ENCODE results near the gene MEF2B. TPM values are rescaled to one million over a fixed set of nuclear protein-coding genes. Genes with fewer than 3 reads are reported as not detected.

The MEF2B gene
- total RNA-seq, 4 donors from 2014 or later, result 5.0 to 7.4 TPM; not detected in 2

DNA sequence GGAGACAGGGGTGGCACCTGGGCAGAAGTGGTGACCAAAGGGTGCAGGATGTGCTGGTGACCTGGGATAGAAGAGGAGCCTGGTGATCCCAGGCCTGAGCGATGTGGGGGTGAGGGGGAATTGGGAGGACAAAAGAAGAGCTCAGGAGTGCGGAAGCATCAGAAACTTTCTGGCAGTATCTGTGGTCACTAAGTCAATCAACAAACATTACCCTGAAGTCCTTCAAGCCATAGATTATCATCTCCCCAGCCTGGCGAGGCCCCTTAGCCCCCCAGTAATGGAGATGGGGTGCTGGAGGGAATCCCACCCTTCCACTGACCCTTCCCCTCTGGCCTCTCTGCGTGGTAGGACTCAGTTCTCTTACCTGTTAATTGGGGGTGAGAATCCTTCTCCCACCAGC lies 10.5 kb downstream of the MEF2B start:
- no peaks in the 10 kb centered on the region for H3K36me3 ChIP-seq
- H3K9me3 ChIP-seq, result no peaks in the 10 kb centered on the region
- H3K4me1 ChIP-seq, result no peaks in the 10 kb centered on the region
- H3K4me3 ChIP-seq, result no peak overlapping the region
- H3K27me3 ChIP-seq, result no peaks in the 10 kb centered on the region
- no peak for DNase-seq
- TF ChIP-seq CTCF (IDR thresholded peaks at IDR 0.05) (no peak), POLR2A (IDR thresholded peaks at IDR 0.05) (no peak)
- no peak overlapping the region for H3K27ac ChIP-seq

DNA sequence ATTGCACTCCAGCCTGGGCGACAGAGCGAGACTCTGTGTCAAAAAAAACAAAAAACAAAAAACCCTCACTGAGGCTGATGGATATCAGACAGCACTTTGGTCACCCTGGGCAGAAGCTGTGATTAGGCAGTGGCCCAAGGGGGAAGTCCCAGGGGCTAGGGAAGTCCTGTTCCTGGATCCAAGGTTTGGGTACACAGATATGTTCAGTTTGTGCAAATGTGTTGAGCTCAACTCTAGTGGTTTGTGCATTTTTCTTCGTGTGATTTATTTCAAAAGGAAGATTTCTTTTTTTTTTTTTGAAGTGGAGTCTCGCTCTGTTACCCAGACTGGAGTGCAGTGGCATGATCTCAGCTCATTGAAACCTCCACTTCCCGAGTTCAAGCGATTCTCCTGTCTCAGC lies 12.3 kb downstream of the MEF2B start:
- TF ChIP-seq CTCF (IDR thresholded peaks at IDR 0.05) (no peak), POLR2A (IDR thresholded peaks at IDR 0.05) (no peak)
- H3K4me1 ChIP-seq, result no peaks in the 10 kb centered on the region
- DNase-seq, result no peak
- H3K27ac ChIP-seq, result no peak overlapping the region
- no peaks in the 10 kb centered on the region for H3K36me3 ChIP-seq
- no peaks in the 10 kb centered on the region for H3K27me3 ChIP-seq
- no peak overlapping the region for H3K4me3 ChIP-seq
- H3K9me3 ChIP-seq, result no peaks in the 10 kb centered on the region

DNA sequence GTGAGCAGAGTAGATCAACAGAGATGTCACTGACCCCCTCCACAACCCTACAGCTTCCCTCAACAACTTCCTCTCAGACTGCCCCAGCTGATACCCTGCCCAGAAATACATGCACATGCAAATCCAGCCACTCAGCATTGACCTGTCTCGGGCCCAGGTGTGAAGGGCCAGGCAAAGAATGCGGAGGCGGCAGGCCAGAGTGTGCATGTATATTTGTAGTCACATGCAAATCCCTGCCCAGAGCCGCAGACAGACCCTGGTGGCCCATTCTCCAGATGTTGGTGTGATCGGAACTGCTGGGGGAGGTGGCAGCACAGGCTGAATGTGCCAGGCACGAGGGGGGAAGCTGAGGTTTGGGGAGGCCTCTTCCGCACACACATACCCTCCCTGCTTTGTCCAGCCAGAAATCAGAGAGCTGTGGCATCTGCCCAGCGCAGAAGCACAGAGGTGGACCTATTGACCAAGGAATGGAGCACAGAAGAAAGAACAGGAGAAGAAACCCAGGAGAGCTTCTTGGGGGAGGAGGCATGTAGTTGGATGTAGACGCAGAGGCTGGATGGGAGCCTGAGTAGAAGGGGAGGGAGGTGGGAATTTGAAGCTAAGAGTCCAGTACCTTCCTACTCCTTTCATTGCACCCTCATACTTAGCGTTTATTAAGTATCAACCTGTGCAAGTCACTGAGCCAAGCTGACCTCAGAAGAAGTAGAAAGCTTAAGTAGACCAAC lies 14.4 kb downstream of the MEF2B start:
- Histone ChIP-seq H3K4me3 (no peak overlapping the region), H3K27ac (no peak overlapping the region), H3K27me3 (no peaks in the 10 kb centered on the region), H3K36me3 (no peaks in the 10 kb centered on the region), H3K9me3 (no peaks in the 10 kb centered on the region), H3K4me1 (peaks cover 0 to 8% (median 0%) of the 10 kb centered on the region in 4 donors)
- DNase-seq, result peak in 2 of 3 donors; percentile 85
- no peak for TF ChIP-seq CTCF (IDR thresholded peaks at IDR 0.05)
- TF ChIP-seq POLR2A (IDR thresholded peaks at IDR 0.05), result no peak

DNA sequence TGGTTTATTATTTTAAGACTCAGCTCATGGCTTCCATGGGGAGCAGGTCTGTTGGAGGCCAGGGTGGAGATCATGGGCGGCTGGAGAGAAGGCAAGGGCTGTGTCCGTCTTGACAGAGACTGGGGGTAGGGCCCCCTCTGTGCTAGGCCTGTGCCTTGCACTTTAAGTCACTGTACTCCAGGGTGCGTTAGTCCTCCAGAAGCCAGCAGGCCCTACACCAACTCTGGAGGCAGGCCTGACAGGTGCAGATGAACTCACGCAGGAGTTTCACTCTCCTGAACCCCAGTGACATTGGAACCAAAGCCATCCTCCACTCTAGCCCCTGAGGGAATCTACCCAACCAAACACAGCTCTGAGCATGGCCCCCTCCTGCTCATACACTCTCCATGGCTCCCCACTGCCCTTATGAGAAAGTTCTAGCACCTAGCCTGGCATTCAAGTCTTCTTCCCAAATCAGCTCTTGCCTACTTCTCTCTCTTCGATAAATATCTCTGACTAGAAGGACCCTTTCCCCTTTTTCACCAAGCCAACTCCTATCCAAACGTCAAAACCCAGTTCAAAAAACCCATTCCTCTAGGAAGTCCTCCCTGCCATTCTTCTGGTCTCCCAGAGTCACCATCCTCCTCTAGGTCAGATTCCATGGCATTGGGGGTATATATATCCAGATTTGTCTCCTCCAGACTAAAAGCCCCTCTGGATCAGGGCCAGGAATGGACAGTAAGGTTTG lies 15.1 kb downstream of the MEF2B start:
- H3K27me3 ChIP-seq, result no peaks in the 10 kb centered on the region
- H3K36me3 ChIP-seq, result no peaks in the 10 kb centered on the region
- no peak for TF ChIP-seq POLR2A (IDR thresholded peaks at IDR 0.05)
- no peak for TF ChIP-seq CTCF (IDR thresholded peaks at IDR 0.05)
- H3K27ac ChIP-seq, result no peak overlapping the region
- no peak for DNase-seq
- H3K4me3 ChIP-seq, result no peak overlapping the region
- H3K9me3 ChIP-seq, result no peaks in the 10 kb centered on the region
- H3K4me1 ChIP-seq, result peaks cover 0 to 8% (median 0%) of the 10 kb centered on the region in 4 donors

GRCh38 chr19:19152668-19153384 lies 17.2 kb downstream of the MEF2B start:
- TF ChIP-seq CTCF (IDR thresholded peaks at IDR 0.05) (no peak), POLR2A (IDR thresholded peaks at IDR 0.05) (no peak)
- no peak for DNase-seq
- Histone ChIP-seq H3K36me3 (peaks cover 0 to 9% (median 0%) of the 10 kb centered on the region in 3 donors), H3K4me1 (peaks cover 0 to 8% (median 0%) of the 10 kb centered on the region in 4 donors), H3K27ac (no peak overlapping the region), H3K27me3 (no peaks in the 10 kb centered on the region), H3K4me3 (no peak overlapping the region), H3K9me3 (no peaks in the 10 kb centered on the region)

All from Peyer's patch (tissue), 4 donors.